GM06990 (cell line): Measurements from ENCODE around the gene SPATA16.
A peak's percentile ranks its signal among the peaks of the same experiment; 100 is the strongest.

Source experiments
- DNase-seq: peaks from one replicate; pipeline ENCODE4 v3.0.0-alpha.2; 2011; ENCODE audit not compliant: insufficient read length; ENCODE audit errors: extremely low read depth
- H3K27me3 ChIP-seq: replicated peaks from 2 replicates; pipeline ENCODE4 v1.6.0; 2011; ENCODE audit warnings: low read length; ENCODE audit not compliant: control insufficient read depth, insufficient read depth
- H3K36me3 ChIP-seq: 2 replicates; pipeline ENCODE4 v1.5.1; 2011; ENCODE audit warnings: low read length; ENCODE audit not compliant: control insufficient read depth, insufficient read depth
- H3K4me3 ChIP-seq: replicated peaks from 2 replicates; pipeline ENCODE4 v1.5.1; 2011; ENCODE audit warnings: low read depth, mild to moderate bottlenecking, control low read depth, low read length
- TF ChIP-seq, protein P1 (sequence below): IDR thresholded peaks from 2 replicates; pipeline ENCODE4 v1.5.1; 2011; ENCODE audit warnings: low read length, control low read depth, mild to moderate bottlenecking, inconsistent platforms; ENCODE audit not compliant: insufficient read depth, poor library complexity, severe bottlenecking

Gene SPATA16

DNA sequence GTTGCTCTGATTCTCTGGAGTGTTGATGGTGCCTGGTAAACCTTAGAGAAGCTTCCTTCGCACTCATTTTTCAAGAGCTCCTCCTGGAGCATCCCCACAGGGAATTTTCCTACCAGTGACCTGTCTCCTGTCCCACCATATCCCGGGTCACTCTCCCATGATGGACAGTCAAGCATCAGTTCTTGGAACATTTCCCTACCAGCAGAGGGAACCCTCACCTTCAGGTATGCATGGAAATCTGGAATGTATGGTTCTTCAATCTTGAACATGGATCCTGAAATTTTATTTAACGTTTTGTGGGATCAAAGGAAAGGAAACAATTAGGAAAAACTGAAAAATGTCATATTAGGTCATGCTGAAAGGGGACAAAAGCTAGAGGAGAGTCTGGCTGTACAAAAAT lies 153.8 kb downstream of the SPATA16 start:
- H3K4me3 ChIP-seq = no peak overlapping the region
- TF ChIP-seq, protein P1, sequence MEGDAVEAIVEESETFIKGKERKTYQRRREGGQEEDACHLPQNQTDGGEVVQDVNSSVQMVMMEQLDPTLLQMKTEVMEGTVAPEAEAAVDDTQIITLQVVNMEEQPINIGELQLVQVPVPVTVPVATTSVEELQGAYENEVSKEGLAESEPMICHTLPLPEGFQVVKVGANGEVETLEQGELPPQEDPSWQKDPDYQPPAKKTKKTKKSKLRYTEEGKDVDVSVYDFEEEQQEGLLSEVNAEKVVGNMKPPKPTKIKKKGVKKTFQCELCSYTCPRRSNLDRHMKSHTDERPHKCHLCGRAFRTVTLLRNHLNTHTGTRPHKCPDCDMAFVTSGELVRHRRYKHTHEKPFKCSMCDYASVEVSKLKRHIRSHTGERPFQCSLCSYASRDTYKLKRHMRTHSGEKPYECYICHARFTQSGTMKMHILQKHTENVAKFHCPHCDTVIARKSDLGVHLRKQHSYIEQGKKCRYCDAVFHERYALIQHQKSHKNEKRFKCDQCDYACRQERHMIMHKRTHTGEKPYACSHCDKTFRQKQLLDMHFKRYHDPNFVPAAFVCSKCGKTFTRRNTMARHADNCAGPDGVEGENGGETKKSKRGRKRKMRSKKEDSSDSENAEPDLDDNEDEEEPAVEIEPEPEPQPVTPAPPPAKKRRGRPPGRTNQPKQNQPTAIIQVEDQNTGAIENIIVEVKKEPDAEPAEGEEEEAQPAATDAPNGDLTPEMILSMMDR = peak; percentile 26
- no peaks in the 10 kb centered on the region for H3K36me3 ChIP-seq
- no peaks in the 10 kb centered on the region for H3K27me3 ChIP-seq
- DNase-seq = no peak

DNA sequence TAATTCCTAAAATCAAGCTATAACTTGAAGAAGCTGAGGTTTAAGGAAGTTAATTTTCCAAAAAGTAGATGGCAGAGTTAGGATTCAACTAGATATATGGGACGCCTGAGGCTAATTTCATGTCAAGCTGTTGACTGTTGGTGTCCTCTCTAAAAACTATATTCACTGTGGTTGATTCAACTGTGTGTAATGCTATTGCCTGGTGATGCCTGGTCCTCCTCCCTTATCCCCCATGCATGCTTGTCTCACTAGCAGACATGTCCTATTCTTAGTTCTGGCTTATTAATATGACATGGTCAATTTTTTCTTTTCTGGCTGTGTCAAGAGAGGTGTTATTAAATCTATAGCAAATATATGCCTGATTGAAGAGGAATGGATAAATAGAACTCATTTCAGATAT lies 156.1 kb downstream of the SPATA16 start:
- Histone ChIP-seq H3K36me3 (no peaks in the 10 kb centered on the region), H3K27me3 (no peaks in the 10 kb centered on the region), H3K4me3 (no peak overlapping the region)
- no peak for DNase-seq
- TF ChIP-seq, protein P1 = no peak

DNA sequence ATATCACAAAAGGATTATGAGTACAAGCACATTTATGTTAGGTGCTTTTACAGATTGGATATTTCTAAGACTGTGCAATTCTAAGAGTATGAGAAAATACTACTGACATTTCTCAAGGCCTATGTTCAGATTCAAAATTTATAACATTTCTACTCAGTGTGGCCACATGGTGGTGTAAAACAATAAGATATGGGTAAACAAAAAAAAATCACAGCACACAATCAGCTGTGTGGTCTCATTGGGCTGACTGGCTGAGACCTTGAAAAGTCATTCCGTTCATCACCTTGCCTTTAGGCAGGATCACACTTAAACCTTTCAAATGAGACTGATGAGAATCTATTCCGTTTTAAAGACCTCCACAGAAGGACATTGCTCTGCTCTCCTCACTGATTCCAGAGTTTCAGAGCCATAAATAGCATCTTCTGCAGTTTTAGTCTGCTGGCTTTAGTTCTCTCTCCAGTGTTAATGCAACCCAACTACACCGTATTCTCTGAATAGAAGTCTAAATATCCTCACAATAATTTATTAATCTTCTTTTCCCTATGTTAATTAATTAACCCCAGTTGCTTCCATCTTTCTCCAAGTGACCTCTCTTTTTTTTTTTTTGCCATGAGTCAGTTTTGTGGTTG lies 158.2 kb downstream of the SPATA16 start:
- H3K27me3 ChIP-seq = no peaks in the 10 kb centered on the region
- DNase-seq = no peak
- H3K36me3 ChIP-seq = no peaks in the 10 kb centered on the region
- TF ChIP-seq, protein P1 = peak; percentile 14
- H3K4me3 ChIP-seq = no peak overlapping the region

DNA sequence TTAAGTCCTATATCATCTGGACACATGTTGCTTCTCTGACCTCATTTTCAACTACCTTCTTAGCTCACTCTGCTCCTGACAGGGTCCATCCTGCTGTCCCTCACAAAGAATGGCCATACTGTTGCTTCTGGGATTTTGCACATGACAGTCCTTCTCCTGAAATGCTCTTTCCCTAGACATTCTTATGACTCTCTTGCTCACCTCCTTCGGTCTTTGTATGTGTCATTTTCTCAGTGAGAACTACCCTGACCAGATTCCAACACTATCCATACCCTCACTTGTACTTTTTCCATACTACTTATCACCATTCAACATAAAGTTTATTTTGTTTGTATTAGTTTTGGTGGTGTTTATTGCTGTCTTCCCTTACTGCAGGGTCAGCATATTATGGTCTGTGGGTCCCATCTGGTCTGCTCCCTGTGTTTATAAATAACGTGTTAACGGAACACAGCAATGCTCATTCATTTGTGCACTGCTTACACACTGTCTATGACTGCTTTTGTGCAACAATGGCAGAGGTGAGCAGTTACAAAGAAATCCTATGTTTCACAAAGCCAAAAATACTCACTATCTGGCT lies 159.5 kb downstream of the SPATA16 start:
- TF ChIP-seq, protein P1 = no peak
- Histone ChIP-seq H3K4me3 (no peak overlapping the region), H3K27me3 (no peaks in the 10 kb centered on the region), H3K36me3 (no peaks in the 10 kb centered on the region)
- DNase-seq = no peak

DNA sequence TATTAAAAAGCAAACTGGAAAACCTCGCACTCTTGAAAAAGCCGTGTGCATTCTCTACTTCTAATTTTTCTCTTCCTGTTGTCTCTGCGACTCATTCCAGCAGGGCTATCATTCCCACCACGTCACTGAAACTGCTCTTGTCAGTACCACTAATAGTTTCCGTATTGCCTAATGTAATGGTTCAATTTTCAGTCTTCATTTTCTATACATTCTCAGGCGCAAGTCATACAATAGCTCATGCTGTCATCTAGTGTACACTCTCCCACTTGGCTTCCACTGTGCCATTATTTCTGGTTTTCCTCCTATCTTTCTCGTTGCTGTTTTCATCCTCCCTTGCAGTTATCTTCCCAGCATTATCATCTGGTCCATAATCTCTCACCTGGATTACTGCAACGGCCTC lies 160.2 kb downstream of the SPATA16 start:
- no peak for DNase-seq
- TF ChIP-seq, protein P1 = no peak
- H3K36me3 ChIP-seq = no peaks in the 10 kb centered on the region

More for the DNA sequence above, 160.2 kb downstream of the SPATA16 start:
- no peaks in the 10 kb centered on the region for H3K27me3 ChIP-seq
- no peak overlapping the region for H3K4me3 ChIP-seq
